ENCODE measurements around the gene OR52W1. TPM values are rescaled to one million over a fixed set of nuclear protein-coding genes. Genes with fewer than 3 reads are reported as not detected.
"Not testable (repeated sequence)": the region's sequence is repeated elsewhere in the genome, so short reads cannot be mapped to it uniquely, and the experiment has no call there.

The OR52W1 gene
- total RNA-seq, 1 experiment from 2014 or later: not detected

GRCh38 chr11:6245536-6245935, 46.5 kb downstream of the OR52W1 start:
- Mint-ChIP-seq H3K4me1 (ENCODE audit: insufficient read depth, unreplicated experiment) (peaks cover 23% of the 10 kb centered on the region), H3K27me3 (ENCODE audit: insufficient read depth, unreplicated experiment) (no peaks in the 10 kb centered on the region), H3K27ac (ENCODE audit: low read depth, unreplicated experiment) (no peak overlapping the region), H3K36me3 (ENCODE audit: insufficient read depth, unreplicated experiment) (no peaks in the 10 kb centered on the region), H3K4me3 (ENCODE audit: unreplicated experiment) (no peak overlapping the region), H3K9me3 (ENCODE audit: unreplicated experiment) (no peaks in the 10 kb centered on the region)
- DNase-seq (ENCODE audit: unreplicated experiment): peak; percentile 8
- BruUV-seq (replicated peaks): no TSS peak
- POLR2A ChIA-PET: interaction anchor here (0.8 to 1.5 kb wide), 4 partner anchors 10 to 74 kb away, joined by 3 to 4 read pairs (median 3); partner anchors contain the start of gene FHIP1B
- intact Hi-C loops (cut with micrococcal nuclease): no loop called here
- no peak for TF ChIP-seq CTCF (IDR thresholded peaks at IDR 0.05; ENCODE audit: unreplicated experiment)
- CTCF ChIA-PET: interaction anchor here (0.6 to 1.9 kb wide), 4 partner anchors 8 to 441 kb away, joined by 3 to 6 read pairs (median 4); no protein-coding TSS in a partner anchor

GRCh38 chr11:6248248-6248647, 49.2 kb downstream of the OR52W1 start:
- Mint-ChIP-seq H3K27me3 (ENCODE audit: insufficient read depth, unreplicated experiment) (no peaks in the 10 kb centered on the region), H3K27ac (ENCODE audit: low read depth, unreplicated experiment) (no peak overlapping the region), H3K4me3 (ENCODE audit: unreplicated experiment) (no peak overlapping the region), H3K36me3 (ENCODE audit: insufficient read depth, unreplicated experiment) (no peaks in the 10 kb centered on the region), H3K4me1 (ENCODE audit: insufficient read depth, unreplicated experiment) (peaks cover 23% of the 10 kb centered on the region), H3K9me3 (ENCODE audit: unreplicated experiment) (no peaks in the 10 kb centered on the region)
- BruUV-seq (replicated peaks): no TSS peak
- DNase-seq (ENCODE audit: unreplicated experiment): peak; percentile 56
- TF ChIP-seq CTCF (IDR thresholded peaks at IDR 0.05; ENCODE audit: unreplicated experiment): no peak
- intact Hi-C loops (cut with micrococcal nuclease): loop anchor here (2.0 kb wide), 1 partner anchor 13 kb away; the partner anchor contains the start of gene FHIP1B
- POLR2A ChIA-PET: no interaction called here
- CTCF ChIA-PET: interaction anchor here (1.5 to 7.5 kb wide), 4 partner anchors 49 to 225 kb away, joined by 3 to 185 read pairs (median 72); partner anchors contain the start of gene CAVIN3

GRCh38 chr11:6248897-6249296, 49.9 kb downstream of the OR52W1 start:
- ChIA-PET CTCF (interaction anchor here (1.5 to 7.5 kb wide), 5 partner anchors 14 to 226 kb away, joined by 3 to 185 read pairs (median 72); partner anchors contain the start of genes CAVIN3, CNGA4 and FHIP1B), POLR2A (interaction anchor here (1.0 to 3.9 kb wide), 4 partner anchors 11 to 70 kb away, joined by 4 to 31 read pairs (median 15); partner anchors contain the start of genes CAVIN3 and FHIP1B)
- intact Hi-C loops (cut with micrococcal nuclease): loop anchor here (2.0 kb wide), 1 partner anchor 14 kb away; the partner anchor contains the start of gene FHIP1B
- not testable (repeated sequence) for BruUV-seq (replicated peaks); H3K36me3 Mint-ChIP-seq (ENCODE audit: insufficient read depth, unreplicated experiment); H3K4me3 Mint-ChIP-seq (ENCODE audit: unreplicated experiment); H3K27me3 Mint-ChIP-seq (ENCODE audit: insufficient read depth, unreplicated experiment); H3K27ac Mint-ChIP-seq (ENCODE audit: low read depth, unreplicated experiment); DNase-seq (ENCODE audit: unreplicated experiment); H3K9me3 Mint-ChIP-seq (ENCODE audit: unreplicated experiment)
- H3K4me1 Mint-ChIP-seq (ENCODE audit: insufficient read depth, unreplicated experiment): peaks cover 23% of the 10 kb centered on the region

Other genes starting within 250 kb of the OR52W1 start
- gene OR56A5, start 230.7 kb upstream of the OR52W1 start, total RNA-seq (2022): not detected in 2 replicates
- not detected in 2 replicates for gene OR52L1, start 212.2 kb upstream of the OR52W1 start, total RNA-seq (2022)
- not detected in 2 replicates for gene OR56A4, start 192.3 kb upstream of the OR52W1 start, total RNA-seq (2022)
- gene OR56A1, start 168.5 kb upstream of the OR52W1 start, total RNA-seq (2022): not detected in 2 replicates
- not detected in 2 replicates for gene OR56B4, start 91.5 kb upstream of the OR52W1 start, total RNA-seq (2022)
- not detected in 2 replicates for gene OR52B2, start 28.9 kb upstream of the OR52W1 start, total RNA-seq (2022)
- not detected in 2 replicates for gene C11orf42, start 6.3 kb downstream of the OR52W1 start, total RNA-seq (2022)
- gene FHIP1B, start 35.4 kb downstream of the OR52W1 start, total RNA-seq (2022): 44.6 and 51.1 TPM in 2 replicates
- gene CNGA4, start 39.9 kb downstream of the OR52W1 start, total RNA-seq (2022): not detected in 2 replicates
- gene CCKBR, start 60.6 kb downstream of the OR52W1 start, total RNA-seq (2022): not detected in 2 replicates
- 69.9 and 89.5 TPM in 2 replicates for gene CAVIN3, start 121.3 kb downstream of the OR52W1 start, total RNA-seq (2022)
- 15.0 and 32.2 TPM in 2 replicates for gene SMPD1, start 191.2 kb downstream of the OR52W1 start, total RNA-seq (2022)
- gene APBB1, start 219.9 kb downstream of the OR52W1 start, total RNA-seq (2022): 0.89 and 1.3 TPM in 2 replicates
- gene HPX, start 241.8 kb downstream of the OR52W1 start, total RNA-seq (2022): 0.71 and 0.75 TPM in 2 replicates

Data from MCF 10A (cell line).